Activated CD4-positive, alpha-beta T cell treated with anti-CD3 and anti-CD28 coated beads, Interleukin-2, amount 50 U/mL, for 16 hours (primary cell): ENCODE results near the gene BEAN1.
"Not testable (repeated sequence)": the region's sequence is repeated elsewhere in the genome, so short reads cannot be mapped to it uniquely, and the experiment has no call there.

ENCODE experiments used
- DNase-seq: peaks from one replicate; pipeline ENCODE4 v3.0.0-alpha.2; 2020

Gene BEAN1

DNA sequence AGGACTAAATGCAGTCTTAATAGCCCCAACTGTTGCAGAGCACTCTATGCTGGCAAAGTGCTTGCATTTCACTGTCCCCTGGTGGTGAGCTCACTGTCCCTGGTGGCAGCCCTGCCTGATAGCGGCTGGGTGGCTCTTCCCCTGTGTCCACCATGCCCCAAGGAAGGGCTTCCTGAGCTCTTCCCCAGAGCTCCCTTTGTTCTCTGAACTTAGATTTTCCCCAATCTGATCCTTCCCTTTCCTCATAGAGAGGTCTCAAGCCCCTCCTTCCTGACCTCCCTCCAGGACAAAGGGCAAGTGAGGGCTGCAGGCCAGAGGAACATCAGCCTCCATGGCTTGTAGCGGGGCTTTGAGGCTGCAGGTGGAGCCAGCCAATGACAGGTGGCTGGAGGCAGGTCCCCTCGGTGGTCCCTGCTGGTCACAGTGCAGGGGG, 17.0 kb downstream of the BEAN1 start:
- no peak for DNase-seq

- no peak for DNase-seq
Observed at GRCh38 chr16:66446737-66447136, 19.6 kb downstream of the BEAN1 start.

- no peak for DNase-seq
Observed at GRCh38 chr16:66447491-66447890, 20.4 kb downstream of the BEAN1 start.

DNA sequence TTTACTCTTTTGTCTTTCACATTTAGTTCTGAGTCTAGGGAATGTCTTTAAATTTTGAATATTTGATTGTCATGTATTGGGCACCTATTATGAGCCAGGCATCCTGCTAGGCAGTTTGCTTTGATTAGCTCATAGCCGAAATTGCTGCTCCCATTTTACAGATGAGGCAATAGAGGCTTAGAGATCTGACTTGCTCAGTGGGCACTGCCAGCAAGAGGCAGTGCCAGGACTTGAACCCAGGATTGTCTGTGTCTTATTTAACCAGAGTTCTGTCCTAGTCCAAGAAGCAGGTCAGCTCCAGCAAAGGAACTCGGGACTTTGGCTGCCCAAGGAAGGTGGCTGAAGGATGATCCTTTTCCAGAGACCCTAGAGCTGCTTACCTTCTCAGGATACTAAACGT, 24.5 kb downstream of the BEAN1 start:
- no peak for DNase-seq

- not testable (repeated sequence) for DNase-seq
Observed at GRCh38 chr16:66453230-66453629, 26.1 kb downstream of the BEAN1 start.

GRCh38 chr16:66454751-66455150, 27.7 kb downstream of the BEAN1 start:
- DNase-seq = no peak

- no peak for DNase-seq
Observed at GRCh38 chr16:66455970-66456369, 28.9 kb downstream of the BEAN1 start.

DNA sequence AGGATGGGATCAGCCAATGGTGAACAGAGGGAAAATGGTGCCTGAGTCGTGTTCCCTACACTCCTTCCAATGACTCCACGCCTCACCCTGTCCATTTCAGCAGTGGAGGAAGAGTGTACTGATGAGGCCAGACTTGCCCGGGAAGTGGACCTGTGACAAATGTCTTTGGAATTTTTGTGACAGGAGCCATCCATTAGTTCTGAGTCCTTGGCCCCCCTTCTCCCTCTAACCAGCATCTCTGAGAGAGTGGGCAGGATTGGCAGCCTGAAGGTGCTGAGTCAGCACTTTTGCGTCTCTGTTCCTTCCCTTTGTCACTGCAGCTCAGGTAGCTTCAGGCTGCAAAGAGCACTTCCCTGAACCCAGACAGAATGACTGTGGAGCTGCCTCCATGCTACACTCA, 30.8 kb downstream of the BEAN1 start:
- DNase-seq = no peak

DNA sequence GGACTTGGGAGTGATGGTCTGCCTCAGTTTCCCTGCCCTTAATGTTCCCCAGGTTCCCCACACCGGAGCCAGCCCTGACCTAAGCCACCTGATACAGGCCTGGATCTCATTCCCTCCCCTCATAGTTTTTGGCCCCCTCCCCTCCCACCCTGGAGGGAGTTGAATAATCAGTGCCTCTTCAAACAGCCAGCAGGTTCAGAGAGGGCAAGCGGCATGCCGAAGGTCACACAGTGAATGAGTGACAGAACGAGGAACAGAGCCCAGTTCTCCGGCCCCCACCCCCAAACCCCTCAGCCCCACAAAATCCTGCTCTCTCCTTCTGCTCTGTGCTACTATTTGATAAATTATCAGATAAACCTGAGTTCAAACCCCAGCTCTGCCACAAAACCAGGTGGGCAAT, 31.2 kb downstream of the BEAN1 start:
- DNase-seq = no peak

GRCh38 chr16:66458853-66459252, 31.8 kb downstream of the BEAN1 start:
- no peak for DNase-seq

- no peak for DNase-seq
Observed at GRCh38 chr16:66459878-66460277, 32.8 kb downstream of the BEAN1 start.

DNA sequence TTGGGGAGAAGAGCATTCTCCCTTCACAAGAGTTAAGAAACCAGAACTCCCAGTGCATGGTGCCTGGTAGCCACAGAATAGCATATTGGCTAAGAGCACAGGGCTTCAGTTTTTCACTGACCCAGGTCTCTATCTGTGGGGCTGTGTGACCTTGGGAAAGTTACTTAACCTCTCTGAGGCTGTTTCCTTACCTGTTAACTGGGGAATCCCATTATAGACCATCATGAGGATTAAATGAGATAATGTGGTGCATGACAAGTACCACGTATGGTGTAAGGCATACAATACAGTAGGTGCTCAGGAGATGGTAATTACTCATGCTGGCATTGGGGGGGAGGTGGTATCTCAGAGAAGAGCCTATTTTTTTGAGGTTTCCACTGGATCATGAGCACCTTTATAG, 33.6 kb downstream of the BEAN1 start:
- DNase-seq = no peak

DNA sequence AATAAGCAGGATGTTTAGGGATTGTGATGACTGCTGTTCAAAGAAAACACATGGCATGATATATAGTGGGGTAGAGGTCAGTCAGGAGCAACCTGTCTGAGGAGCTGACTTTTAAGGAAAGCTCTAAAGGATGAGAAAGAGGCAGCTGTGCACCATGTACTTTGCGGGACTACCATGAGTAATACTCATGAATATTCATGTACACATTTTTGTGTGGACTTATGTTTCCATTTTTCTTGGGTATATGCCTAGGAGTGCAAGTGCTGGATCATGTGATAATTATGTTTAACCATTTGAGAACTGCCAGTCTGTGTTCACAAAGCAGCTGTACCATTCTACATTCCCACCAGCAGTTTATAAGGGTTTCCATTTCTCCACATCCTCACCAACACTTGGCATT, 35.8 kb downstream of the BEAN1 start:
- DNase-seq = no peak

- not testable (repeated sequence) for DNase-seq
Observed at GRCh38 chr16:66465946-66466345, 38.9 kb downstream of the BEAN1 start.

DNA sequence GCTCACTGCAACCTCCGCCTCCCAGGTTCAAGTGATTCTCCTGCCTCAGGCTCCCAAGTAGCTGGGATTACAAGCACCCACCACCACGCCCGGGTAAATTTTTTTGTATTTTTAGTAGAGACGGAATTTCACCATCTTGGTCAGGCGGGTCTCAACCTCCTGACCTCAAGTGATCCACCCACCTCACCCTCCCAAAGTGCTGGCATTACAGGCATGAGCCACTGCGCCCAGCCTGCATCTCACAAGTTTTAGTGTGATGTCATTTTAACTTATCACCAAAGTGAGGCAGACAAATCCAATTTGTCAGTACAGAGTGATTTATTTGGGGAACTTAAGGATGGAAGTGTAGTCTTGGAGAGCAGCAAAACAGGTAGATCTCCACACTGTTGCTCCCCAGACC, 39.5 kb downstream of the BEAN1 start:
- DNase-seq = not testable (repeated sequence)

- DNase-seq = no peak
Observed at GRCh38 chr16:66467611-66468010, 40.5 kb downstream of the BEAN1 start.

- no peak for DNase-seq
Observed at GRCh38 chr16:66468321-66468965, 41.3 kb downstream of the BEAN1 start.

DNA sequence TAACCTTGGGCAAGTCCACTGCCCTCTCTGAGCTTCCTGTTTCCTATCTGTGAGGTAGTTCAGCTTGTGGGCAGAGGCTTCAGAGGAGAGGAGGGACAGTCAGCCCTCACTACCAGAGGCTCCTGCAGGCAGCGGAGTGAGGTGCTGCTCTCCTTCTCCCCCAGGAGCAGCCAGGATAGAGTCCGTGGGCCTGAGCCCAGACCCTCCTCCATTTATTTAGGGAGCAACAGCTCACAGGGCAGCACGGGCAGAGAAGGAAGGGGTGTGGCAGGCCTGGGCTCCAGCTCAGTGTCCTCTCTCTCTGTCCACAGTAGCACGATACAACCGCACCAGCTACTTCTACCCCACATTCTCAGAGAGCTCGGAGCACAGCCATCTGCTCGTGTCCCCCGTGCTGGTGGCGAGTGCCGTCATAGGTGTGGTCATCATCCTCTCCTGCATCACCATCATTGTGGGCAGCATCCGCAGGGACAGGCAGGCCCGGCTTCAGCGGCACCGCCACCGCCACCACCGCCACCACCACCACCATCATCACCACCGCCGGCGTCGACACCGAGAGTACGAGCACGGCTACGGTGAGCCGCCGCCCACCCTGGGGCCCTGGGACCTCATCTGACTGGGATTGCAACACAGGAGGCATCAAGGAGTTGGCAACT, 42.3 kb downstream of the BEAN1 start:
- DNase-seq = no peak

GRCh38 chr16:66469947-66470546, 43.0 kb downstream of the BEAN1 start:
- no peak for DNase-seq

- DNase-seq = no peak
Observed at GRCh38 chr16:66470556-66470955, 43.5 kb downstream of the BEAN1 start.

DNA sequence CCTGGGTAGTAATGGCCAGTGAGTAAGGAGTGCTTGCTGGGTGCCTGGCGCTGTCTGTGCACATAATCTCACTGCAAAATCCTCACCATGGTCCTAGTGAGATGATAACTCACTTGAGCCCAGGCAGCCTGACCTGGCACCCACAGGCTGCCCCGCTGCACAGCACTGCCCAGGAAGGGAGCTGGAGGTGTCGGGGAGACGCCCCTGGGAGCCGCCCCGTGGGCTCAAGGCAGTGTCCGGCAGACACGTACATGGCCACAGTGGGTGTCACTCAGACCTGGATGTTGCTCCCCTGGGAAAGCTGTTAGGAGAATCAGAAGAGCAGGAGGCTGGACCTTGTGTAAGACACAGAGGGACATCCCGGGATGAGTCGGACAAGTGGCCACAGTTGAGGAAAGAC, 44.2 kb downstream of the BEAN1 start:
- no peak for DNase-seq

DNA sequence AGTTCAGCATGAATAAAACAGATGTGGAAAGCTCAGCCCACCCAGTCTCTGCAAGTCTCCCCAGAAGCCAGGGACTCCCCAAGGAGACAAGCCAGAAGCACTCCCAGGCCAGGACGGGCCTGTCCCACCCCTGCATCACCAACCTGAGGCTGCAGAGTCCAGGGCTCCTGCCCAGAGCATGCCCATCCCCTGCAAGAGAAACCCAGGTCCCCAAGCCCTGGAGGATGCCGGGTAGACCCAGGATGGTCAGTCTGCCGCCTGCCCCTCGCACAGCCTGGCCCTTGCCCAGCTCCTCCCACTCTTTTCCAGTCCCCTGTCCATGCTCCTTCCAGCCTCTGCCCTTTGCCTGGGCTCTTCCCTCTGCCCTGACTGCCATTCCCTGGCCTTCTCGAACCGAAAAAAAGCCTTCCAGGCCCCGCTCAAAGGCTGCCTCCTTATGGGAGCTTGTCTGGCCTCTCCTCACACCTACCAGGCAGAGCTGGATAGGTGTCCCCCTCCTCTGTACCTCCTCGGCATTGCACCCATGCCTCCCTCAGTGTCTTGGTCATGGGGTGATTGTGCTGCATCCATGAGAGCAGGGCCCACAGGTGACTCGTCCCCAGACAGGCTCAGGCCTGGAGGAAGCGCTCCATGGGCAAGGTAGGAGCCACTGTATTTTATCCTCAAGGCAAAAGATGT, 44.8 kb downstream of the BEAN1 start:
- DNase-seq = no peak

GRCh38 chr16:66473051-66473571, 46.0 kb downstream of the BEAN1 start:
- DNase-seq = no peak
